Sigmoid colon (tissue), 4 donors: ENCODE results near the gene ENO3.

Experiments used
- POLR2AphosphoS5 ChIP-seq, 4 donors: sonication (generic); formaldehyde crosslinking; IDR thresholded peaks; one replicate each; pipeline ENCODE4 v1.6.1; 2017; ENCODE audit warnings: antibody characterized with exemption in 4 of 4
- TF ChIP-seq, protein P1 (sequence below), 4 experiments: fragments of 450-650 bp in 3 of 4; fragments of 200-600 bp in 1 of 4; IDR thresholded peaks; one replicate each; pipeline ENCODE4 v1.5.1; 2016 to 2019; ENCODE audit warnings: antibody characterized with exemption in 4 of 4, mild to moderate bottlenecking in 3 of 4, moderate library complexity in 2 of 4

GRCh38 chr17:4948166-4948930, 2.6 kb upstream of the ENO3 start, which contains the start of gene PFN1:
- peak; percentile 56 to 90 (median 81) for TF ChIP-seq POLR2AphosphoS5 (IDR thresholded peaks at IDR 0.05)
- TF ChIP-seq, protein P1, sequence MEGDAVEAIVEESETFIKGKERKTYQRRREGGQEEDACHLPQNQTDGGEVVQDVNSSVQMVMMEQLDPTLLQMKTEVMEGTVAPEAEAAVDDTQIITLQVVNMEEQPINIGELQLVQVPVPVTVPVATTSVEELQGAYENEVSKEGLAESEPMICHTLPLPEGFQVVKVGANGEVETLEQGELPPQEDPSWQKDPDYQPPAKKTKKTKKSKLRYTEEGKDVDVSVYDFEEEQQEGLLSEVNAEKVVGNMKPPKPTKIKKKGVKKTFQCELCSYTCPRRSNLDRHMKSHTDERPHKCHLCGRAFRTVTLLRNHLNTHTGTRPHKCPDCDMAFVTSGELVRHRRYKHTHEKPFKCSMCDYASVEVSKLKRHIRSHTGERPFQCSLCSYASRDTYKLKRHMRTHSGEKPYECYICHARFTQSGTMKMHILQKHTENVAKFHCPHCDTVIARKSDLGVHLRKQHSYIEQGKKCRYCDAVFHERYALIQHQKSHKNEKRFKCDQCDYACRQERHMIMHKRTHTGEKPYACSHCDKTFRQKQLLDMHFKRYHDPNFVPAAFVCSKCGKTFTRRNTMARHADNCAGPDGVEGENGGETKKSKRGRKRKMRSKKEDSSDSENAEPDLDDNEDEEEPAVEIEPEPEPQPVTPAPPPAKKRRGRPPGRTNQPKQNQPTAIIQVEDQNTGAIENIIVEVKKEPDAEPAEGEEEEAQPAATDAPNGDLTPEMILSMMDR (IDR thresholded peaks at IDR 0.05) = no peak
